Body of pancreas (tissue), 4 donors: Measurements from ENCODE around the gene ANKMY1.

Experiments
- POLR2A ChIP-seq, 3 donors: fragments of 450-650 bp; IDR thresholded peaks; one replicate each; pipeline ENCODE4 v1.6.1; 2016; ENCODE audit warnings: antibody characterized with exemption in 3 of 3, mild to moderate bottlenecking in 2 of 3
- TF ChIP-seq, protein P1 (sequence below), 7 experiments: fragments of 450-650 bp in 4 of 7; fragments of 200-600 bp in 3 of 7; sonication (generic) in 3 of 7; IDR thresholded peaks; one replicate each; pipeline ENCODE4 v1.5.1; 2016 to 2019; ENCODE audit warnings: antibody characterized with exemption in 7 of 7

DNA sequence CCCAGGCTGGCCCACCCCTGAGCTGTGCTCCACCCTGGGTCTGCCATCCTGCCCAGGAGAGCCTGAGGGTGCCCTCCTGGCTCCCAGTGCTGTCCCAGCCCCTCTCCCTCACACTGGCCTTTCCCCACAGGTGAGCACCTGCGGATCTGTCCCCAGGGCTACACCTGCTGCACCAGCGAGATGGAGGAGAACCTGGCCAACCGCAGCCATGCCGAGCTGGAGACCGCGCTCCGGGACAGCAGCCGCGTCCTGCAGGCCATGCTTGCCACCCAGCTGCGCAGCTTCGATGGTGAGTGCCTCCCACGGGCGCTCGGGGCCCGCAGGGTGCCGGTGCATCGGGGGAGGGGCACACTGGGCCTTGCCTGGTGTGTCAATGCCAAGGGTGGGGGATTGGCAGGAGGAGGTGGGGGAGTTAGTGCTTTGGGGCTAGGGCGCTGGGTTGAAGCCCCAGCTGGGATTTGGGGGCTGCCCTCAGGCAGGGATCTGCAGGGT lies 98.8 kb downstream of the ANKMY1 start:
- TF ChIP-seq POLR2A (IDR thresholded peaks at IDR 0.05): no peak
- TF ChIP-seq, protein P1, sequence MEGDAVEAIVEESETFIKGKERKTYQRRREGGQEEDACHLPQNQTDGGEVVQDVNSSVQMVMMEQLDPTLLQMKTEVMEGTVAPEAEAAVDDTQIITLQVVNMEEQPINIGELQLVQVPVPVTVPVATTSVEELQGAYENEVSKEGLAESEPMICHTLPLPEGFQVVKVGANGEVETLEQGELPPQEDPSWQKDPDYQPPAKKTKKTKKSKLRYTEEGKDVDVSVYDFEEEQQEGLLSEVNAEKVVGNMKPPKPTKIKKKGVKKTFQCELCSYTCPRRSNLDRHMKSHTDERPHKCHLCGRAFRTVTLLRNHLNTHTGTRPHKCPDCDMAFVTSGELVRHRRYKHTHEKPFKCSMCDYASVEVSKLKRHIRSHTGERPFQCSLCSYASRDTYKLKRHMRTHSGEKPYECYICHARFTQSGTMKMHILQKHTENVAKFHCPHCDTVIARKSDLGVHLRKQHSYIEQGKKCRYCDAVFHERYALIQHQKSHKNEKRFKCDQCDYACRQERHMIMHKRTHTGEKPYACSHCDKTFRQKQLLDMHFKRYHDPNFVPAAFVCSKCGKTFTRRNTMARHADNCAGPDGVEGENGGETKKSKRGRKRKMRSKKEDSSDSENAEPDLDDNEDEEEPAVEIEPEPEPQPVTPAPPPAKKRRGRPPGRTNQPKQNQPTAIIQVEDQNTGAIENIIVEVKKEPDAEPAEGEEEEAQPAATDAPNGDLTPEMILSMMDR (IDR thresholded peaks at IDR 0.05): no peak
